AG04449 (cell line): Measurements from ENCODE around the gene PTPRT.

Experiments
- CTCF ChIA-PET: fragments of 350-600 bp; formaldehyde crosslinking; extraction: SDS; loops from one replicate; lab custom pipeline; 2021; ENCODE audit warnings: antibody characterized with exemption; lab: Yijun Ruan, JAX
- POLR2A ChIA-PET: fragments of 400-600, 350-600 bp; formaldehyde crosslinking; extraction: SDS; loops from one replicate; lab custom pipeline; 2020; ENCODE audit warnings: antibody characterized with exemption, inconsistent platforms; lab: Yijun Ruan, JAX
- DNase-seq: peaks from one replicate; pipeline ENCODE4 v3.0.0-alpha.2; 2010; ENCODE audit warnings: low read depth, low spot score
- H3K4me3 ChIP-seq: 2 replicates; pipeline ENCODE4 v1.5.1; 2011; ENCODE audit warnings: low read depth, mild to moderate bottlenecking, control low read depth, low read length
- TF ChIP-seq, protein P1 (sequence below): IDR thresholded peaks from one replicate; pipeline ENCODE4 v1.5.1; 2011; ENCODE audit warnings: mild to moderate bottlenecking, moderate library complexity, low read length, control low read depth, inconsistent platforms; ENCODE audit not compliant: insufficient read depth; ENCODE audit errors: missing control alignments

The PTPRT gene

DNA sequence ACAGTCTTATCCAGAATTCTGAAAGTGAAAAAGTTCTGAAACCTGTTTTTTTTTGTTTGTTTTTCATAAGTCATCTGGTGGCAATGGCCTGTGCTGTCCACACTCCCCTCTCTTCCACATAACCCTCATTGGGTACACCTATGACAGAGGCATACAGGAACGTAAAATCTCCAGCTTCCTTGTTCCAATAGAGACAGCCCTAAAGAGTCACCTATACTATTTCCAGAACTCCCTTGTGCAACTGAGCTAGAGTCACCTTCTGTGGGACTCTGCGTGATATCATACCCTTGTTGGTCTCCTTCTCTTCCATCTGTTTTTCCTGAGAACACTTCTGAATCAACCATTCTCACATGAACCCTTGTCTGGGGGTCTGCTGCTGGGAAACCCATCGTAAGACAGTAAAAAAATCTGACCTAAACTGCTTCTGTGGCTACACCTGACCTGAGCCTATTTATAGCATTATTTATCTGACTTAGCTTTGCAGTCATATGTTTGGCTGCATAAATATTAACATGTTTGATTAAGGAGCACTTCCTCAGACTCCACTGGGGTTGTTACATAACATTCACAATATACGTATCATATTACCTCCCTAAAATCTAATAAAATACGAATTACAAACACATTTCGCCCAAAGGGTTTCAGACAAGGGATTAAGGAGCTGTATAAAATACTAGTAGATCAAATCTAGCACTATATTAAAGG lies 151.9 kb downstream of the PTPRT start:
- TF ChIP-seq, protein P1, sequence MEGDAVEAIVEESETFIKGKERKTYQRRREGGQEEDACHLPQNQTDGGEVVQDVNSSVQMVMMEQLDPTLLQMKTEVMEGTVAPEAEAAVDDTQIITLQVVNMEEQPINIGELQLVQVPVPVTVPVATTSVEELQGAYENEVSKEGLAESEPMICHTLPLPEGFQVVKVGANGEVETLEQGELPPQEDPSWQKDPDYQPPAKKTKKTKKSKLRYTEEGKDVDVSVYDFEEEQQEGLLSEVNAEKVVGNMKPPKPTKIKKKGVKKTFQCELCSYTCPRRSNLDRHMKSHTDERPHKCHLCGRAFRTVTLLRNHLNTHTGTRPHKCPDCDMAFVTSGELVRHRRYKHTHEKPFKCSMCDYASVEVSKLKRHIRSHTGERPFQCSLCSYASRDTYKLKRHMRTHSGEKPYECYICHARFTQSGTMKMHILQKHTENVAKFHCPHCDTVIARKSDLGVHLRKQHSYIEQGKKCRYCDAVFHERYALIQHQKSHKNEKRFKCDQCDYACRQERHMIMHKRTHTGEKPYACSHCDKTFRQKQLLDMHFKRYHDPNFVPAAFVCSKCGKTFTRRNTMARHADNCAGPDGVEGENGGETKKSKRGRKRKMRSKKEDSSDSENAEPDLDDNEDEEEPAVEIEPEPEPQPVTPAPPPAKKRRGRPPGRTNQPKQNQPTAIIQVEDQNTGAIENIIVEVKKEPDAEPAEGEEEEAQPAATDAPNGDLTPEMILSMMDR = no peak
- DNase-seq = no peak
- CTCF ChIA-PET = no interaction called here
- H3K4me3 ChIP-seq = no peak overlapping the region
- POLR2A ChIA-PET = no interaction called here

DNA sequence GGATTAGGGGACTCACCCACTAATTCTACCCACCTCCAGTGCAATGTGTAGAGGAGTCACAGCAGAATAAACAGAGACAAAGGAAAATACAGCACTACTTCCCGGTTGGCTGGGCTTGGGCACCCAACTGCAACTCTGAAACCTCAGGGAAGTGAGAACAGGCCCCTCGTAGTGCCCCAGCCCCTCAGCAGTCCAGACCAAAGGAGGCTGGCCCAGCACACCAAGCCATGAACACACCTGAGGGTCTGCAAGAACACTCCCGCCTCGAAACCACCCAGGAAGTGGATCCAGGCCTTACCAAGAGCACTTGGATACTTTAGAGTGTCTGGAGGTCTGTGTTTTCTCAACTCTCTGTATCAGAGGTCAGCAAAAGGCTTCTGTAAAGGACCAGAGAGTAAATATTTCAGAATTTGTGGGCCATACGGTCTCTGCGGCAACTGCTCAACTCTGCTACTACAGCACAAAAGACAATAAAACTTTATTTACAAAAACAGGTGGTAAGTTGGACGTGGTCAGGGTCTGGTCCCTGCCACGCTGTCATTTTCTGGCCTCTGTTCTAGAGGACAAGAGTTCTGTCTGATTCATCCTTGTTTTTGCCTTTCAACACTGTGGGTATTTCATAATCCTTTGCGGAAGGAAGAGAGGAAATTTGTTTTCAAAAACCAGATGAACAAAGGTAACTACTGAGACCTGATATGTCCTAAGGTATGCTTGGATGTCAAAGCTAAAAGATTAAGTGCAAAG lies 154.6 kb downstream of the PTPRT start:
- CTCF ChIA-PET = no interaction called here
- TF ChIP-seq, protein P1 = no peak
- no peak overlapping the region for H3K4me3 ChIP-seq
- no peak for DNase-seq
- POLR2A ChIA-PET = no interaction called here

DNA sequence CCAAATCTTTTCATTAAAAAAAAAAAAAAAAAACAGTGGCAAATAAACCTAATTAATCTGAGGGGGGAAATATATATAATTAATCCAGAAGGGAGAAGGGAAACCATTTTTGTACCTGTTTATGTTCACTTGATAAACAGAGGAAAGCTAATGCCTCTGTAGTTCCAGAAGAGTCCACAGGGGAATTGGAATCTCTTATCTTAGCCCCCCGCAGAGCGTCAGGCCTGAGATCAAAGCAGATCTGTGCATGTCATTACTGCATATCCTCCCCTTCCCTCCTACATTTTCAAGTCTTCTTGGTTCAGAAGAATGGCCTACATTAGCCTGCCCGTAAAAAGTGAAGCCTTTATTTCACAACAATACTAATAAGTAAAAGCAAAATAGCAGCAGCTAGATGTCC lies 157.2 kb downstream of the PTPRT start:
- DNase-seq = no peak
- TF ChIP-seq, protein P1 = no peak
- CTCF ChIA-PET = no interaction called here
- no peak overlapping the region for H3K4me3 ChIP-seq
- POLR2A ChIA-PET = no interaction called here

DNA sequence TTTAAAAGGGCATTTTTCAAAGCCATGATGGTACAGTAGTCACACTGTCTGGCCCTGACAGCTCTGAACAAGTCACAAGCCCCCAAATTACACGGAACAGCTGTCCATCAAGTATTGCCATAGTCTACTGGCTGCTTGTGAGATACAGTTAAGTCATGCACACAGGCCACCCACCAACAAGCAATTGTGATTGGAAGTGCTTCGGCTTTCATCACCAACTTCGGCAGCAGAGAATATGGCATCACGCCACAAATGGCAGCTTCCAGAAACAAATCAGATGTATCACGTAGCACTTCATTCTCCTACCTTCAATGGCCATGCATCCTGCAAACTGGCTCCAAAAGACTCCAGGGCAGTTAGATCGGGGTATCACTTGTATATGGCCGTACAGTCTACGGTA lies 160.5 kb downstream of the PTPRT start:
- CTCF ChIA-PET = no interaction called here
- POLR2A ChIA-PET = no interaction called here
- H3K4me3 ChIP-seq = no peak overlapping the region
- TF ChIP-seq, protein P1 = no peak
- no peak for DNase-seq

DNA sequence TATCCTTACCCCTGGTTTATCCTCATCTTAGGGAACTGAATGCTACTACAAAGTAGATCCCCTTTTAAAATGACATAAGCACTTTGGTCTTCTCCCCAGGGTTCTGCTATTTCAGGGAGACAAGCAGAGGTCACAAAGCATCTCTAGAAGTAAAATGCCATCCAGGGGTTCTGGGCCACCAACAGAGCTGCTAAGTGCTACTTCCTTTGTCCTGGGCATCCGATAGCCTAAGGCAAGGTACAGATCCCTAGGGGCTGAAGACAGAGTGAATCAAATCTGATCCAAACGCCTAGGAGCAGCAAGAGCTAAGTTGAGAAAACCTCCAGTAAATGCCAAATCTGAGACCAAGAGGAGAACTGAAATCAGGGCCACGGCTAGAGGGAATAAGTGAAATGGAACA lies 161.2 kb downstream of the PTPRT start:
- POLR2A ChIA-PET = no interaction called here

DNA sequence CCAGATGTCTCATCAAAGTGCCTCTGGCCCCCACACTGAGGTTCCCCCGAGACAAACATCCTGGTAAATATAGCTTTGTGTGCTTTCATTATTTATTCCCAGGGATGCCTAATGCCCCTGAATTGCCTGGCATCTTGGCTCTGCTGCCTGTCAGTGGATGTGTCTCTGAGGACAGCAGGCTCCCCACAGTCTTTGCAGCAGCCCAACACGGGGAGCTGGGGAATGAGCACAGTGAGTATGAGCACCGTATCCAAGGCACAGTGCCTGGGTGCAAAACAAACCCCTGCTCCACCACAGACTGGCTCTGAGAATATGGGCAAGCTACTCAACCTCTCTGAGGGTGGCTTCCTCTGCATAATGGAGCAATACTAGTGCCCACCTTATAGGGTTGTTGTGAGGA lies 165.9 kb downstream of the PTPRT start:
- CTCF ChIA-PET = no interaction called here
- POLR2A ChIA-PET = no interaction called here
- H3K4me3 ChIP-seq = no peak overlapping the region
- no peak for DNase-seq
- TF ChIP-seq, protein P1 = no peak

More for the DNA sequence above, 161.2 kb downstream of the PTPRT start:
- CTCF ChIA-PET = no interaction called here
- no peak overlapping the region for H3K4me3 ChIP-seq
- TF ChIP-seq, protein P1 = no peak
- no peak for DNase-seq
